GM23338 (cell line): ENCODE results near the gene SERPINB2. TPM values are rescaled to one million over a fixed set of nuclear protein-coding genes. Genes with fewer than 3 reads are reported as not detected.

ENCODE experiments used
- ATAC-seq: fragments of 200-7000 bp; cut with Tn5 transposase; 3 replicates; pipeline ENCODE4 v1.9.1; 2020
- DNase-seq: peaks from one replicate; pipeline ENCODE4 v3.0.0-alpha.2; 2015; ENCODE audit warnings: low spot score
- H2AFZ ChIP-seq: fragments of 200-600 bp; sonication (generic); 2 replicates; pipeline ENCODE4 v1.8.0; 2016; ENCODE audit warnings: antibody characterized with exemption, mild to moderate bottlenecking, moderate library complexity
- H3F3A ChIP-seq: fragments of 200-600 bp; sonication (generic); replicated peaks from 2 replicates; pipeline ENCODE4 v1.8.0; 2017; ENCODE audit warnings: antibody characterized with exemption, mixed run types, low read depth
- H3K27ac ChIP-seq: fragments of 200-600 bp; sonication (generic); 2 replicates; pipeline ENCODE4 v1.6.1; 2016; ENCODE audit warnings: low read depth
- H3K27me3 ChIP-seq: fragments of 200-600 bp; sonication (generic); 2 replicates; pipeline ENCODE4 v1.8.0; 2016; ENCODE audit warnings: mild to moderate bottlenecking, mixed run types, moderate library complexity; ENCODE audit not compliant: insufficient read depth
- H3K36me3 ChIP-seq: fragments of 200-600 bp; sonication (generic); 2 replicates; pipeline ENCODE4 v1.8.0; 2016; ENCODE audit warnings: mild to moderate bottlenecking; ENCODE audit not compliant: insufficient read depth
- H3K4me1 ChIP-seq: fragments of 200-600 bp; sonication (generic); 2 replicates; pipeline ENCODE4 v1.8.0; 2016; ENCODE audit warnings: mild to moderate bottlenecking, moderate library complexity; ENCODE audit not compliant: insufficient read depth
- H3K4me2 ChIP-seq: fragments of 200-600 bp; sonication (generic); 2 replicates; pipeline ENCODE4 v1.7.1; 2017; ENCODE audit warnings: mixed run types
- H3K4me3 ChIP-seq: fragments of 200-600 bp; sonication (generic); 2 replicates; pipeline ENCODE4 v1.6.1; 2016; ENCODE audit warnings: mixed run types
- H3K79me2 ChIP-seq: fragments of 200-600 bp; sonication (generic); replicated peaks from 2 replicates; pipeline ENCODE4 v1.8.0; 2017; ENCODE audit warnings: mild to moderate bottlenecking; ENCODE audit not compliant: insufficient read depth
- H3K9me2 ChIP-seq: fragments of 200-600 bp; sonication (generic); 2 replicates; pipeline ENCODE4 v1.8.0; 2017; ENCODE audit not compliant: insufficient read depth
- H4K20me1 ChIP-seq: fragments of 200-600 bp; sonication (generic); replicated peaks from 2 replicates; pipeline ENCODE4 v1.8.0; 2017; ENCODE audit warnings: mild to moderate bottlenecking; ENCODE audit not compliant: insufficient read depth
- H3K27ac Mint-ChIP-seq: 2 replicates; pipeline ENCODE4 v1.8.0; 2020; ENCODE audit warnings: inconsistent platforms, mild to moderate bottlenecking, moderate library complexity, mixed read lengths
- H3K27me3 Mint-ChIP-seq: 3 replicates; pipeline ENCODE4 v1.8.0; 2022; ENCODE audit warnings: low read depth, mild to moderate bottlenecking, moderate library complexity, mixed read lengths, inconsistent platforms; ENCODE audit not compliant: insufficient read depth, poor library complexity
- H3K36me3 Mint-ChIP-seq: 3 replicates; pipeline ENCODE4 v1.8.0; 2021; ENCODE audit warnings: low read depth, mild to moderate bottlenecking, inconsistent platforms, moderate library complexity, mixed read lengths
- H3K4me1 Mint-ChIP-seq: 3 replicates; pipeline ENCODE4 v1.8.0; 2020; ENCODE audit warnings: mild to moderate bottlenecking, inconsistent platforms, mixed read lengths
- H3K4me3 Mint-ChIP-seq: 3 replicates; pipeline ENCODE4 v1.8.0; 2021; ENCODE audit warnings: moderate library complexity, mild to moderate bottlenecking, inconsistent platforms, mixed read lengths
- H3K9me3 Mint-ChIP-seq: 3 replicates; pipeline ENCODE4 v1.8.0; 2020; ENCODE audit warnings: moderate library complexity, mild to moderate bottlenecking, inconsistent platforms, mixed read lengths
- CREB1 ChIP-seq: fragments of 250-450 bp; sonication (Bioruptor Pico); IDR thresholded peaks from 2 replicates; pipeline ENCODE4 v1.5.0; 2020; ENCODE audit warnings: low read depth, mild to moderate bottlenecking, moderate library complexity
- EZH2 ChIP-seq: fragments of 200-600 bp; sonication (generic); IDR thresholded peaks from one replicate; pipeline ENCODE4 v1.8.0; 2017; ENCODE audit warnings: antibody characterized with exemption, mild to moderate bottlenecking, low read depth; ENCODE audit not compliant: unreplicated experiment
- EZH2phosphoT487 ChIP-seq: fragments of 200-600 bp; sonication (generic); IDR thresholded peaks from one replicate; pipeline ENCODE4 v1.8.1; 2018; ENCODE audit warnings: antibody characterized with exemption; ENCODE audit not compliant: unreplicated experiment
- JUNB ChIP-seq: IDR thresholded peaks from one replicate; pipeline ENCODE4 v1.6.1; 2016; ENCODE audit warnings: antibody characterized with exemption; ENCODE audit not compliant: unreplicated experiment
- NANOG ChIP-seq: IDR thresholded peaks from 2 replicates; pipeline ENCODE4 v1.6.1; 2016; ENCODE audit warnings: antibody characterized with exemption, borderline replicate concordance
- POLR2AphosphoS5 ChIP-seq: IDR thresholded peaks from 2 replicates; pipeline ENCODE4 v1.6.1; 2016; ENCODE audit warnings: antibody characterized with exemption, low read depth
- STAT1 ChIP-seq: IDR thresholded peaks from one replicate; pipeline ENCODE4 v1.6.1; 2016; ENCODE audit warnings: antibody characterized with exemption; ENCODE audit not compliant: unreplicated experiment
- ZNF114 ChIP-seq: fragments of 250-450 bp; sonication (Bioruptor Pico); IDR thresholded peaks from 2 replicates; pipeline ENCODE4 v1.5.0; 2020; ENCODE audit warnings: mild to moderate bottlenecking, moderate library complexity
- ZNF331 ChIP-seq: fragments of 250-450 bp; sonication (Bioruptor Pico); IDR thresholded peaks from 2 replicates; pipeline ENCODE4 v1.5.0; 2020; ENCODE audit warnings: low read depth, mild to moderate bottlenecking, moderate library complexity
- ZNF462 ChIP-seq: fragments of 250-450 bp; sonication (Bioruptor Pico); IDR thresholded peaks from 2 replicates; pipeline ENCODE4 v1.5.0; 2020; ENCODE audit warnings: mild to moderate bottlenecking, moderate library complexity
- polyA plus RNA-seq: library from polyadenylated mRNA; unstranded; fragments of >200 nt; fragmentation: Nextera tagmentation; extraction: Ambion mirVana; gene quantifications from 2 replicates; pipeline ENCODE4 v1.2.1, GENCODE V29; 2016
- total RNA-seq: library from RNA; depleted of rRNA; stranded (reverse); fragments of >200 nt; shearing (Covaris generic); gene quantifications from 2 replicates; pipeline ENCODE4 v1.2.3, GENCODE V29; 2014
- TF ChIP-seq, protein P1 (sequence below): IDR thresholded peaks from 2 replicates; pipeline ENCODE4 v1.6.1; 2016; ENCODE audit warnings: antibody characterized with exemption
- TF ChIP-seq, protein P2 (sequence below): IDR thresholded peaks from one replicate; pipeline ENCODE4 v1.6.1; 2018; ENCODE audit warnings: antibody characterized with exemption; ENCODE audit not compliant: unreplicated experiment
- TF ChIP-seq, protein P3 (sequence below), 2 experiments: fragments of 200-600 bp in 1 of 2; sonication (generic) in 1 of 2; conservative IDR thresholded peaks; 2 replicates each; pipeline versions ENCODE4 v1.5.1 to v1.6.1; 2016 to 2017; ENCODE audit warnings: antibody characterized with exemption in 2 of 2, low read depth in 2 of 2, mild to moderate bottlenecking in 2 of 2, moderate library complexity in 1 of 2

Gene SERPINB2
- total and polyA plus RNA-seq, 2 experiments from 2014 or later, result not detected

DNA sequence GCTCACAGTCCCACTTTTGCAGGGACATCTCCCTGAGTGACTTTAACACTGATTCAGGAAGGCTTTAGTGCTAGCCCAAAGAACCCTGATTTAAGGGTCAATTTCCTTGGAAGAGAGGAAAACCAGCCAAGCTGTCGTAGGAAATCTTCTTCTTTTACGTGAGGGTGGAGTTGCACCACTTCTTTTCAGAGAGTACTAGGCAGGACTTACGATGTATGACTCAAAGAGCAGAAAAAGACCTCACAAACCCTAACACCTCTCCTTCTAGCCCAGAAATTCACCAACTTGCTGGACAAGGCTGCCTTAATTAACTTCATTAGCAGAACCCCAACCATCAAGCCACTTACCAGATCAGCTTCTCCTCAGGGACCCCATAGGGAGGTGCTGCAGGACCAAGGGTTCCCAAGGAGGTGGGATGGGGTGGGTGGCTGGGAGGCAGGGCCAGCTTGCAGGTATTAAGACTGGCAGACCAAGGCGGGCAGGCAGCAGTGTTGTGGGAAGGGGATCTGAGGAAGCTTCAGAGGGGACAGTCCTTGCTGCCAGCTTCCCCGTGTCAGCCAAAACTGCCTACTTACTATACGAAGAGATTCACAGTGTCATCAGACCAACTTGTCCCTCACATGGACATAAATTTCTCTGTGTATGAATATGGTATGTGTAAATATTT, 6.7 kb downstream of the SERPINB2 start:
- no peaks in the 10 kb centered on the region for H4K20me1 ChIP-seq
- DNase-seq, result no peak
- H2AFZ ChIP-seq, result no peak overlapping the region
- no peaks in the 10 kb centered on the region; the same call in 1 of the 2 replicates for H3K9me2 ChIP-seq
- H3K27ac ChIP-seq, result no peak overlapping the region
- ATAC-seq, result no peak
- TF ChIP-seq STAT1 (no peak), ZNF114 (no peak), EZH2 (no peak), NANOG (no peak), EZH2phosphoT487 (no peak), CREB1 (CRISPR knock-in tag) (no peak), ZNF331 (CRISPR knock-in tag) (no peak), JUNB (no peak), ZNF462 (CRISPR knock-in tag) (no peak), POLR2AphosphoS5 (no peak)
- TF ChIP-seq, protein P1, sequence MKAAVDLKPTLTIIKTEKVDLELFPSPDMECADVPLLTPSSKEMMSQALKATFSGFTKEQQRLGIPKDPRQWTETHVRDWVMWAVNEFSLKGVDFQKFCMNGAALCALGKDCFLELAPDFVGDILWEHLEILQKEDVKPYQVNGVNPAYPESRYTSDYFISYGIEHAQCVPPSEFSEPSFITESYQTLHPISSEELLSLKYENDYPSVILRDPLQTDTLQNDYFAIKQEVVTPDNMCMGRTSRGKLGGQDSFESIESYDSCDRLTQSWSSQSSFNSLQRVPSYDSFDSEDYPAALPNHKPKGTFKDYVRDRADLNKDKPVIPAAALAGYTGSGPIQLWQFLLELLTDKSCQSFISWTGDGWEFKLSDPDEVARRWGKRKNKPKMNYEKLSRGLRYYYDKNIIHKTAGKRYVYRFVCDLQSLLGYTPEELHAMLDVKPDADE, result no peak
- TF ChIP-seq, protein P2, sequence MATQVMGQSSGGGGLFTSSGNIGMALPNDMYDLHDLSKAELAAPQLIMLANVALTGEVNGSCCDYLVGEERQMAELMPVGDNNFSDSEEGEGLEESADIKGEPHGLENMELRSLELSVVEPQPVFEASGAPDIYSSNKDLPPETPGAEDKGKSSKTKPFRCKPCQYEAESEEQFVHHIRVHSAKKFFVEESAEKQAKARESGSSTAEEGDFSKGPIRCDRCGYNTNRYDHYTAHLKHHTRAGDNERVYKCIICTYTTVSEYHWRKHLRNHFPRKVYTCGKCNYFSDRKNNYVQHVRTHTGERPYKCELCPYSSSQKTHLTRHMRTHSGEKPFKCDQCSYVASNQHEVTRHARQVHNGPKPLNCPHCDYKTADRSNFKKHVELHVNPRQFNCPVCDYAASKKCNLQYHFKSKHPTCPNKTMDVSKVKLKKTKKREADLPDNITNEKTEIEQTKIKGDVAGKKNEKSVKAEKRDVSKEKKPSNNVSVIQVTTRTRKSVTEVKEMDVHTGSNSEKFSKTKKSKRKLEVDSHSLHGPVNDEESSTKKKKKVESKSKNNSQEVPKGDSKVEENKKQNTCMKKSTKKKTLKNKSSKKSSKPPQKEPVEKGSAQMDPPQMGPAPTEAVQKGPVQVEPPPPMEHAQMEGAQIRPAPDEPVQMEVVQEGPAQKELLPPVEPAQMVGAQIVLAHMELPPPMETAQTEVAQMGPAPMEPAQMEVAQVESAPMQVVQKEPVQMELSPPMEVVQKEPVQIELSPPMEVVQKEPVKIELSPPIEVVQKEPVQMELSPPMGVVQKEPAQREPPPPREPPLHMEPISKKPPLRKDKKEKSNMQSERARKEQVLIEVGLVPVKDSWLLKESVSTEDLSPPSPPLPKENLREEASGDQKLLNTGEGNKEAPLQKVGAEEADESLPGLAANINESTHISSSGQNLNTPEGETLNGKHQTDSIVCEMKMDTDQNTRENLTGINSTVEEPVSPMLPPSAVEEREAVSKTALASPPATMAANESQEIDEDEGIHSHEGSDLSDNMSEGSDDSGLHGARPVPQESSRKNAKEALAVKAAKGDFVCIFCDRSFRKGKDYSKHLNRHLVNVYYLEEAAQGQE, result no peak
- TF ChIP-seq, protein P3, sequence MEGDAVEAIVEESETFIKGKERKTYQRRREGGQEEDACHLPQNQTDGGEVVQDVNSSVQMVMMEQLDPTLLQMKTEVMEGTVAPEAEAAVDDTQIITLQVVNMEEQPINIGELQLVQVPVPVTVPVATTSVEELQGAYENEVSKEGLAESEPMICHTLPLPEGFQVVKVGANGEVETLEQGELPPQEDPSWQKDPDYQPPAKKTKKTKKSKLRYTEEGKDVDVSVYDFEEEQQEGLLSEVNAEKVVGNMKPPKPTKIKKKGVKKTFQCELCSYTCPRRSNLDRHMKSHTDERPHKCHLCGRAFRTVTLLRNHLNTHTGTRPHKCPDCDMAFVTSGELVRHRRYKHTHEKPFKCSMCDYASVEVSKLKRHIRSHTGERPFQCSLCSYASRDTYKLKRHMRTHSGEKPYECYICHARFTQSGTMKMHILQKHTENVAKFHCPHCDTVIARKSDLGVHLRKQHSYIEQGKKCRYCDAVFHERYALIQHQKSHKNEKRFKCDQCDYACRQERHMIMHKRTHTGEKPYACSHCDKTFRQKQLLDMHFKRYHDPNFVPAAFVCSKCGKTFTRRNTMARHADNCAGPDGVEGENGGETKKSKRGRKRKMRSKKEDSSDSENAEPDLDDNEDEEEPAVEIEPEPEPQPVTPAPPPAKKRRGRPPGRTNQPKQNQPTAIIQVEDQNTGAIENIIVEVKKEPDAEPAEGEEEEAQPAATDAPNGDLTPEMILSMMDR (conservative IDR thresholded peaks at IDR 0.05; ENCODE audit: low read depth in 2 of 2), result no peak
- no peaks in the 10 kb centered on the region for H3K27me3 Mint-ChIP-seq
- no peaks in the 10 kb centered on the region for H3K9me3 Mint-ChIP-seq
- no peak overlapping the region for H3K4me3 ChIP-seq
- H3K27me3 ChIP-seq, result no peaks in the 10 kb centered on the region
- H3F3A ChIP-seq, result no peaks in the 10 kb centered on the region
- no peaks in the 10 kb centered on the region for H3K36me3 Mint-ChIP-seq
- no peak overlapping the region for H3K4me2 ChIP-seq
- H3K4me1 Mint-ChIP-seq, result peaks cover 6% of the 10 kb centered on the region
- H3K4me1 ChIP-seq, result no peaks in the 10 kb centered on the region
- no peaks in the 10 kb centered on the region for H3K36me3 ChIP-seq
- no peak overlapping the region for H3K27ac Mint-ChIP-seq
- H3K4me3 Mint-ChIP-seq, result no peak overlapping the region
- H3K79me2 ChIP-seq, result no peaks in the 10 kb centered on the region
